H4 (cell line): ENCODE measurements around the gene KCTD8. TPM values are rescaled to one million over a fixed set of nuclear protein-coding genes. Genes with fewer than 3 reads are reported as not detected.

Experiments
- DNase-seq: peaks from one replicate; pipeline ENCODE4 v3.0.0-alpha.2; 2015; ENCODE audit warnings: low spot score
- total RNA-seq: library from RNA; depleted of rRNA; stranded (reverse); fragments of >200 nt; shearing (Covaris generic); gene quantifications from 2 replicates; pipeline ENCODE4 v1.2.3, GENCODE V29; 2014; rRNA removed

The KCTD8 gene
- total RNA-seq, 1 experiment from 2014 or later, result 0.21 TPM

DNA sequence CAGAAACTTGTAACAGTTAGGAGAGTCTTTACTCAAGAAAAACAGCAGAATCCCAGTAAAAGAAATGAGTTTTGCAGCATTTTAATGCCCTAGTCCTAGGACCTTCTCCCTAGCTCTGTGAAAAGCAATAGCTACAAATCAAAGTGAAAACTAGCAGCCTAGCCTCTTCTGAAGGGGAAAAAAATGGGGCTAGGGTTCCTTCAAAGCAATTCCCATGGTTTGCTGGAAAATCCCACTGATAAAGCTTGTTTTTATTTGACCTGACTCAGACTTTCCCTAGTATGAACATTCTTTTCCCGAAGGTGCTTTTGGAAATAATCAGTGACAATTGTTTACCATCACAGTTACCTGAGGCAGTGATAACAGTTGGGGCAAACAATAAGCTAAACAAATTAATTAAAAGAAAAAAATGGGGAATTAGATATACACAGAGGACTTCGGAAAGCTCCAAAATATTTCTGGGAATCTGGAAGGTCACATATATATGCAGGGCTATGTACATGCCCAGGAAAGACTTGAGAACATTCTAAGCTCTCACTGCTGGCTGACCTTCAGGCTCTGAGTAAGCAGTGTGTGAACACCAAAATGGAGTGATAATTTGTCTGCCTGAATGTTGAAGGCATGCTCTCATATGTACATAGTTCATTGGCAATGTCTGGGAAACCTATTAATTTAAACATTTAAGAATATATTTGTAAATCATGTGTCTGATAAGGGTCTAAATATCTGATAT lies 285.9 kb downstream of the KCTD8 start:
- DNase-seq, result no peak

DNA sequence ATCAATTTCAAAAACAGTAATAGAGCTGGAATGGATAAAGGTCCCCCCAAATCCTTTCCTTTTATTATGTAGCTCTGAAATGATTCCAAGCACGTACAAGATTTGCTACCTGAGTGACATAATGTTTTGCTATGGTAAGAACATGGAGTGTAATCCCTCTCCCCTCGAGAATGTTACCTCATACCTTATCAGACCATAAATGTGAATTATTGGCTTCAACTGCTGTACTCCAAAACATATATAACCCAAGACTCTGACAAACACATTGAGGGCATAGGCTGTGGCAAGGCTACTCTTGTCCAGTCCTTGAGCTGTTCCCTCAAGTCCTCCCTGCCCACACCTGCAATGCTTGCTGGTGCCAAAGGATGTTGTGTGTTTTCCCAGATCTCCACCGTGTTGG lies 286.9 kb downstream of the KCTD8 start:
- DNase-seq, result no peak

DNA sequence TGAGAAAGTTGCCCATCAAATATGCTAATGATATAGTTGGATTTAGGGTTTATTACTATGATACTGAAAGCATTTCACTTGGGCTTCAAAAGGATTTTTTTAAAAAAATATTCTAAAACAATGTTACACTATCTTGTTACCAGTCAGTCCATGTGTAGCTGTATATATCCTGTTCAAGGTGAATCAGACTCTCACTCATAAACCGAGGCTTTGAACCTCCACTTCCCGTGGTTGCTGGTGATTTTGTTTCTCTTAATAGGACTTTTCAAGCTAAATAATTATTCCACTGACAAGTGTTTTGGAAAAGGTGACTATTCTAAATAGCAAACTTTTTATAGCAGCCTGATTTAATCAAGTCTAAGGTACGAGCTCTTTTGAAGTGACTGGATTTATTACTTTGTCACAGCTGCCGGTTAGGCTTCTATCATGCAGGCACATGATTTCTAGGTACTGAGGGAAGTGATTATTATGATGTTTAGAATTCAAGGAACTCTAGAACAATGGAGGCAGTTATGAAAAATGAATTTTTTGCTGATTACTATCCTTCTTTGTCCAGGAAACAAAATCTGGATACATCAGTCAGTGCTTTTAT lies 287.7 kb downstream of the KCTD8 start:
- no peak for DNase-seq

DNA sequence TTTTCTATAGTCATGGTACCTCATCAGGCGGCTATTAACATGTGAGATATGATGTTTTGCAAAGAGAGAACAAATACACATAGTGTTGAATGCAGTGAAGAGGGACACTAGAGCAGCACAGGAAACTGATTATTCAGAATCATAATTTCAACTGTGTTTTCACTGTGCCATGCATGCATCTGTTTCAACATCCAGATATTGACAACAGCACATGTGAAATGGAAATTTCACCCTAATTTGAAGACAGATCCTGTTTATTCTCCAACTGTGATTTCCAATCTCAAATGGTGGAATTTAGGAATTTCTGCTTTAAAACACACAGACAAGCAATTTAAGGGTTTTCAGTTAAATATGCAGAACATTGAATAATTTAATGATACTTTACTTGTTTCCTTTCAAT lies 288.6 kb downstream of the KCTD8 start:
- DNase-seq, result no peak

DNA sequence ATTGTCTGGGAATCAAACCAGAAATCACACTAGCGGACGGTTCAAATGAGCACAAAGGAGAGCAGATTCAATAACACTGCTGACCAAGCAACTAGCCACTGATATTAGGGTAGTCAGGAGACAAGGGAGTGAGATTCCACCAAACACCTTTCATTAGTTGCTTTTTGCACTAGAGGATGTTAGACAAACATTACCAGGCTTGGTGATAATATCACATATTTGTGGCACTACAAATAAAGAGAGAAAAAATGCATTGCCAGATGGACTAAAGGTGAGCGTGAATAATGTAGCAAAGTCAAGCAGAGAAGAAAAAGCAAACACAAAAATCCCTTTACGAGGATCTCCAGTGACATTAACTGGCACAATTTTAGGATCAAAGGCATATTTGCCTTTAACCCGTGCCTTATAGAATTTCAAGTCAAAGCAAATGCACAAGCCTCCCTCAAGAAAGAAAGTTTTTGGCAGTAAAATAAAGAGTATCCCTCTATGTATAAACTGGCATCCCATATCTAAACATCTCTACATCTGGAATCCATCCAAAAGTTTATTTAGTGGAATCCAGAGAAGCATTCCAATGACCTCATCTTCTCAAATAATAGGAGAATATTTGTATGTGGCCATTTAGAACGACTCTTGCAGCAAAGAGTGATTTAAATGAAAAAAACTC lies 290.9 kb downstream of the KCTD8 start:
- DNase-seq, result peak; percentile 56

DNA sequence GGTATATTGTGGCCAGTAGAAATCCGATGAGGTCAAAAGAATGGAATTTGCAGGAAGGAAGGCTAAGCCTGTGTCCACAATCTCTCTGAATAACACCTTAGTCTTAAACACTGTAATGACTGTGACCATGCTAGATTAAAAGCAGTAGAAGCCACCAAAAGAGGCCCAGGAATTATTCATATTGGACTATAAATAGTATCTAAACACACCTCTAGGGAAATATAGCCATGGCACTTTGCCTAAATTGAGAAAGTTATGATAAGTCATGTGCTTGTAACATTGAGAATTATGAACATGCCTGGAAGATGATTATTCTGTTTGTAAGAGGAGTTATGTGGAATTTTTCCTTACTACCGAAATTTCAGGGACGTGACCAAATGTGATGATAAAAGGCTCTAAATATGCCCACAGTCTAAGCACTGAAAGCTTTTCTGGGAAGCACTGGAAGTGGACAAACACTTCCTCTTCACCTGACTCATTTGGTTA lies 298.5 kb downstream of the KCTD8 start:
- DNase-seq, result peak; percentile 33

DNA sequence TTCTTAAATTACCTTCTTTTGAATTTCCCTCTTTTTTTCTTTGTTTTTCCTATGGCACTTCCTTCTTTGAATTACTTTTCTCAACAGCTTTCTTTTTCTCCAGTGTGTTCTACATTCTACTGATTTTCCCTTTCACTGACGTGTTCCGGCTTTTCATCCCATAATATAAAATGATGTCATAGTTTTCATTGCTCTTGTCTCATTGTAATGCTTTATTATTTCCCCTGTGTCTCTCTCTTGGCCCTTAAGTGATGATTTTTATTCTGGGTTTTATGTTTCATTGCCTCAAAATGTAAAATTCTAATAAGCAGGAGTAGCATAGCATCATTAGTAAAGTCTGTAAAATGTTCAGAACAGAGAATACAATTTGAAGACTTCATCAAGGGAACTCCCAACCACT lies 299.3 kb downstream of the KCTD8 start:
- DNase-seq, result no peak

DNA sequence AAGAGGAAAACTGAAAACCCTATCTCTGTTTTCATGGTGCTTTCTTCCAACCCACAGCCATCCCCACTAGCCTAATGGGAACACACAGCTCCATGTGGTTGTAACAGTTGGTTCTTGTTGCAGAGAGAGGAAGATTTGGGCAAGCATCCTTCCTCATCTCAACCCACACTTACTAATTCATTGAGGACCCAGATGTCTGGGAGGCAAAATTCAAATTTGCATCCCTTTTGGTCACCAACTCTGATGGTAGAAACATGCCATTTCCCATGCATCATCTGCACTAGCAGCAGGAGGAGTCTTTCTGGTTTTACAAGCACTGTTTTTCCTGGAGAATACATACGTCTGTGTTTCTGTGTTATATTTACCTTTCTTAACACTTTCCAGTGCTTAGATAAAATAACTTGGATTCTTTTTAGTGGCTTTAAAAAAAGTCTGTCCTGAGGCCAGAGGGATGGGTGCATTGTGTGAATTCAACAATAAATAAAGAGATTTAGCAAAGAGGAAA lies 301.0 kb downstream of the KCTD8 start:
- DNase-seq, result no peak

DNA sequence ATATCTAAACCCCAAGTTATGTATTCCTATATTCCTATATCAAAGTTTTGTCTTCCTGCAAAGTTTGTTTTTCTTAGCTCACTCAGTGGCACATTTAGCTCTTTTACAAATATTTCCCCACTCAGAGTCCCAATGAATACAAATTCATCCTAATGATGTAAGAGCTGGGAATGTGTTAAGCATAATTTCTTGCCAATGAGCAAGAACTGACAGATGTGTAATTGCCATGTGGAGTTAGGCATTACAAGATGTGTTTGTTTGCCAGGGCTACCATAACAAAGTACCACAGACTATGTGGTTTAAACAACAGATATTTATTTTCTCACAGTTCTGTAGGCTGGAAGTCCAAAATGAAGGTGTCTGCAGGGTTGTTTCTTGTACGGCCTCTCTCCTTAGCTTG lies 302.1 kb downstream of the KCTD8 start:
- no peak for DNase-seq

DNA sequence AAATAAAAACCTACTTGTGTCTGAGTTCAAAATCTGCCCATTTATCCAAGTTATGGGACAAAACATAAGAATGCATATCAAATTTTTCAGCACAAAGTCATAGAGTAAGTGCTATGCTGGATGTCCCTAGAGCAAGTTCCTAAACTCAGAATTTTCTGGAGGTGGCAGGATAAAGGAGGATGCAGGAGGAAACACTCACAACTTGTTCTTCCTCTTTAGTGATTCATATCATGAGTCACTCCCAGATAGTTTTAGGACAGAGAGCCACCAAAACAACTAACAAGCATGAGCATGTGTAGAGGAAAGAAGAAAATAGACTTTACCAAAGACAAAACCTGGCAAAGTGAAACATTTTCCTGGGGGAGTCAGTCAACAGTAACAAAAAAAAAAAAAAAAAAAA lies 302.7 kb downstream of the KCTD8 start:
- peak; percentile 11 for DNase-seq

DNA sequence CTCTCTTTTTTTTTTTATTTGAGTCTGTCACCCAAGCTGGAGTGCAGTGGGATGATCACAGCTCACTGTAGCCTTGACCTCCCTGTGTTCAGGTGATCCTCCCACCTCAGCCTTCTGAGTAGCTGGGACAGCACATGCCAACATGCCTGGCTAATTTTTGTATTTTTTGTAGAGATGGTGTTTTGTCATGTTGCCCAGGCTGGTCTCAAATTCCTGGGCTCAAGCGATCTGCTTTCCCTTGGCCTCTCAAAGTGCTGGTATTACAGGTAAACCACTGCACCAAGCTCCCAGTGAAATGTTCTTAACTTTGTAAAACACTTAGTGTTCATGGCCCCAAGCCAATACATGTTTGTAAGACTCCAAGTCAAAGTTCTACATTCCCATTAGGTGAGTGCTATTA lies 316.1 kb downstream of the KCTD8 start:
- DNase-seq, result no peak

Other genes starting within 250 kb of the KCTD8 start
- gene YIPF7, start 202.8 kb upstream of the KCTD8 start, total RNA-seq, result 0.92 TPM in 1 of 2 replicates, not detected in the other
- gene GUF1, start 229.6 kb upstream of the KCTD8 start, total RNA-seq, result 12.4 and 14.9 TPM in 2 replicates